Measurements from ENCODE around the gene COL10A1.

Gene COL10A1

DNA sequence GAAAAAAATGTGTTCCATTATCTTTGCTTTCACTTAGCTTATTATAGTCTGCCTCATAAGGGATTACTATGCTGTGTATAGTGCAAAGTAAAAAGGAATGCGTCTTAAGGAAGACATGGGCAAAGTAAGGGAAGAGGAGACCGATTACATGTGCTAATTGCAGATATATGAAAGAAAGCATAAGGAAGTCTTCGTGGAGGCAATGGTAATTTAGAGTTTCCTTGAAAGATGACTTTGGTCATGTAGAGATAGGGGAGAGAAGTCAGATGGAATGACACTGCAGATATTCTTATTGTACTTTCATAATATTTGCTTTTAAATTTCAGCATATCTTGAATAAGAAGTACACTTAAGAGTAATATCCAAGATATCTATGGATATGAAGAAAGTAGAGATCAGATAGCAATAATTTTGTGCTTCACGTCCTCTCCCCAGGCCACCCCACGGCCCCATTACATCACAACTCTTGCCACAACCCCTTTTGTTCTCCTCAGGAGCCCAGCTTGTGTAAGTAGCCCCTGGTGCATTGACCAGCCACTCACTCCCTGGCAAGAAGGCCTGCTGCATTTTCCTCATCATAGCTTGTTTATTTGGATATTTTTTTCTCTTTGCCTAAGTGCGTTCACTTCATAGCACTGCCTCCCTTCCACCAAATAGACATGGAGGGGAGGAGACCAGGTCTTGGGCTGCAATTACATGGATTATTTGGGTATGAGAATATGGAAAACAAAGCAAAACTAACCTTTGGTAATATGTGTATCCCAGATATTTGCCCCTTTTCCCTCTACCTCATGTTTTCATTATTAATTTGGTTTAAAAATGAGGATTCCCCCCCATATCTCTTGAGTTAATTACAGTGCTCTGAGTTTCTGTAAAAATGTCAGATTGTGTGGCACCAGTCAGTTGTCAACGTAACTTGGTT, 30.7 kb upstream of the COL10A1 start:
- Histone ChIP-seq H3K4me1 (ENCODE audit: control insufficient read depth, insufficient read depth, low read length) (no peaks in the 10 kb centered on the region), H3K27ac (ENCODE audit: low read length) (no peak overlapping the region), H3K36me3 (ENCODE audit: control insufficient read depth in 2 of 2, insufficient read depth in 2 of 2, low read length in 2 of 2) (no peaks in the 10 kb centered on the region), H3K27me3 (ENCODE audit: control insufficient read depth in 1 of 2, insufficient read depth in 2 of 2, low read length in 2 of 2) (no peaks in the 10 kb centered on the region), H3K4me3 (ENCODE audit: low read length in 2 of 2) (no peak overlapping the region), H3K9me3 (ENCODE audit: control insufficient read depth in 2 of 2, low read length in 2 of 2) (no peaks in the 10 kb centered on the region), H3K9ac (ENCODE audit: low read length in 2 of 2) (no peak overlapping the region)

DNA sequence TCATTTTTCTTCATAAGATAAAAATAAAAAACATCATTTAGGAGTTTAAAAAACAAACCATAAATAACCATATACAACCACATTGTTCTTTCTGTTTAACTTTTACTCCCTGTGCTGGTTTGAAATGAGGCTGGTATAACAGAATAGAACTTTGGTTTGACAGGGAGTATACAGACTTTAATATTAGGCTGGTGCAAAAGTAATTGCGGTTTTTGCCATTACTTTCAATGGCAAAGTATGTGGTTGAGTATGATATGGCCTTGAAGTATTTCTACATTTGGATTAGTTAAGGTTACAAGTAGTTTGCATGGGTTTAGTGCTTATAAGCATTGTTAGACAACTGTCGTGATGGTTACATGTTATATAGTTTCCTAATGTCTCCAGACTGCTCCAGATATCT, 29.0 kb upstream of the COL10A1 start:
- no peaks in the 10 kb centered on the region for H3K27me3 ChIP-seq (ENCODE audit: control insufficient read depth in 1 of 2, insufficient read depth in 2 of 2, low read length in 2 of 2)
- H3K27ac ChIP-seq (ENCODE audit: low read length), result no peak overlapping the region
- no peak overlapping the region for H3K9ac ChIP-seq (ENCODE audit: low read length in 2 of 2)
- H3K4me3 ChIP-seq (ENCODE audit: low read length in 2 of 2), result no peak overlapping the region
- no peaks in the 10 kb centered on the region for H3K36me3 ChIP-seq (ENCODE audit: control insufficient read depth in 2 of 2, insufficient read depth in 2 of 2, low read length in 2 of 2)
- H3K9me3 ChIP-seq (ENCODE audit: control insufficient read depth in 2 of 2, low read length in 2 of 2), result no peaks in the 10 kb centered on the region
- no peaks in the 10 kb centered on the region for H3K4me1 ChIP-seq (ENCODE audit: control insufficient read depth, insufficient read depth, low read length)

DNA sequence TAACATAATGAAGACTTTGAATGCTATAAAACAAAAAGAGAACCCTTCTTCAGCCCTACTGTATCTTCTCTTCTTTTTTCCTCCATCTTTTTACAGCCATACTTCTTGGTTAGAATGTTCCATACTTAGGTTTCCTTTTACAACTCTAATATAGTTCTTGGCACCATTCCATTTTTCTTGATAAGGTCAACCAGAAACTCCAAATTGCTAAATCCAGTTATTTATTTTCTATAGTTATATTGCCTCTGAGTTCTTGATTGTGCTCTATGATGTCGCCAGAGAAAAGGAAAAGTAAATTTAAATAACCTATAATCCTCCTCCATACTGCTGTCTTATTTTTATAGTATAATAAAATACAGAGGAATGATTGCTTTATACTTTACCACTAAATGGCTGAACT, 26.7 kb upstream of the COL10A1 start:
- Histone ChIP-seq H3K9ac (ENCODE audit: low read length in 2 of 2) (no peak overlapping the region), H3K27ac (ENCODE audit: low read length) (no peak overlapping the region), H3K4me1 (ENCODE audit: control insufficient read depth, insufficient read depth, low read length) (no peaks in the 10 kb centered on the region), H3K9me3 (ENCODE audit: control insufficient read depth in 2 of 2, low read length in 2 of 2) (no peaks in the 10 kb centered on the region), H3K4me3 (ENCODE audit: low read length in 2 of 2) (no peak overlapping the region), H3K27me3 (ENCODE audit: control insufficient read depth in 1 of 2, insufficient read depth in 2 of 2, low read length in 2 of 2) (no peaks in the 10 kb centered on the region), H3K36me3 (ENCODE audit: control insufficient read depth in 2 of 2, insufficient read depth in 2 of 2, low read length in 2 of 2) (no peaks in the 10 kb centered on the region)

GRCh38 chr6:116145803-116146675, 20.1 kb upstream of the COL10A1 start:
- no peaks in the 10 kb centered on the region for H3K9me3 ChIP-seq (ENCODE audit: control insufficient read depth in 2 of 2, low read length in 2 of 2)
- H3K27ac ChIP-seq (ENCODE audit: low read length), result no peak overlapping the region
- no peaks in the 10 kb centered on the region for H3K27me3 ChIP-seq (ENCODE audit: control insufficient read depth in 1 of 2, insufficient read depth in 2 of 2, low read length in 2 of 2)
- H3K4me1 ChIP-seq (ENCODE audit: control insufficient read depth, insufficient read depth, low read length), result no peaks in the 10 kb centered on the region
- H3K4me3 ChIP-seq (ENCODE audit: low read length in 2 of 2), result no peak overlapping the region
- no peaks in the 10 kb centered on the region for H3K36me3 ChIP-seq (ENCODE audit: control insufficient read depth in 2 of 2, insufficient read depth in 2 of 2, low read length in 2 of 2)
- no peak overlapping the region for H3K9ac ChIP-seq (ENCODE audit: low read length in 2 of 2)

DNA sequence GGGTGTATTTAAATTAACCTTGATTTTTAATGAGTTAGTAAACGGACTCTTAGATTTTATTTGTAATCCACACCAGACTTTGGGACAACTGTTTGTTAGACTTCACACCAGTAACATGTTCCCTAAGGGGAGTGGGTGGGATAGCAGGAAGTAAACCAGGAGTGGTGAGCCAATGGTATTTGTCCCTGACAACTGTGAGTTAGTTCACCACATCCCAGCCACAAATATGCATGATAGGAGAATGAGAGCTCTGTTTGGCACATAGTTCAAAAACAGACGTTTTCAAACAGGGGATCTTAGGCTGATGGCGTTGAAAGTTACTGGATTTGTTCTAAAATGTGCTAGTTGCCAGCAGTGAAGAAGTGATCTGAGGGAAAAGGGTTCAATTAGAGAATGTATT, 18.7 kb upstream of the COL10A1 start:
- Histone ChIP-seq H3K36me3 (ENCODE audit: control insufficient read depth in 2 of 2, insufficient read depth in 2 of 2, low read length in 2 of 2) (no peaks in the 10 kb centered on the region), H3K4me3 (ENCODE audit: low read length in 2 of 2) (no peak overlapping the region), H3K9ac (ENCODE audit: low read length in 2 of 2) (no peak overlapping the region), H3K9me3 (ENCODE audit: control insufficient read depth in 2 of 2, low read length in 2 of 2) (no peaks in the 10 kb centered on the region), H3K27me3 (ENCODE audit: control insufficient read depth in 1 of 2, insufficient read depth in 2 of 2, low read length in 2 of 2) (no peaks in the 10 kb centered on the region), H3K4me1 (ENCODE audit: control insufficient read depth, insufficient read depth, low read length) (no peaks in the 10 kb centered on the region), H3K27ac (ENCODE audit: low read length) (no peak overlapping the region)

GRCh38 chr6:116139917-116140316, 14.0 kb upstream of the COL10A1 start:
- Histone ChIP-seq H3K9me3 (ENCODE audit: control insufficient read depth in 2 of 2, low read length in 2 of 2) (no peaks in the 10 kb centered on the region), H3K4me3 (ENCODE audit: low read length in 2 of 2) (no peak overlapping the region), H3K27me3 (ENCODE audit: control insufficient read depth in 1 of 2, insufficient read depth in 2 of 2, low read length in 2 of 2) (no peaks in the 10 kb centered on the region), H3K27ac (ENCODE audit: low read length) (no peak overlapping the region), H3K9ac (ENCODE audit: low read length in 2 of 2) (no peak overlapping the region), H3K4me1 (ENCODE audit: control insufficient read depth, insufficient read depth, low read length) (no peaks in the 10 kb centered on the region), H3K36me3 (ENCODE audit: control insufficient read depth in 2 of 2, insufficient read depth in 2 of 2, low read length in 2 of 2) (peaks cover 0 to 5% of the 10 kb centered on the region in 2 donors)

- no peak overlapping the region for H3K4me3 ChIP-seq (ENCODE audit: low read length in 2 of 2)
- H3K36me3 ChIP-seq (ENCODE audit: control insufficient read depth in 2 of 2, insufficient read depth in 2 of 2, low read length in 2 of 2), result peaks cover 0 to 5% of the 10 kb centered on the region in 2 donors
- no peaks in the 10 kb centered on the region for H3K4me1 ChIP-seq (ENCODE audit: control insufficient read depth, insufficient read depth, low read length)
- H3K9ac ChIP-seq (ENCODE audit: low read length in 2 of 2), result no peak overlapping the region
- H3K9me3 ChIP-seq (ENCODE audit: control insufficient read depth in 2 of 2, low read length in 2 of 2), result no peaks in the 10 kb centered on the region
- H3K27me3 ChIP-seq (ENCODE audit: control insufficient read depth in 1 of 2, insufficient read depth in 2 of 2, low read length in 2 of 2), result no peaks in the 10 kb centered on the region
- no peak overlapping the region for H3K27ac ChIP-seq (ENCODE audit: low read length)
These were observed 11.0 kb upstream of the COL10A1 start for GRCh38 chr6:116136933-116137340.

GRCh38 chr6:116136373-116136772, 10.4 kb upstream of the COL10A1 start:
- Histone ChIP-seq H3K36me3 (ENCODE audit: control insufficient read depth in 2 of 2, insufficient read depth in 2 of 2, low read length in 2 of 2) (peaks cover 0 to 5% of the 10 kb centered on the region in 2 donors), H3K9ac (ENCODE audit: low read length in 2 of 2) (no peak overlapping the region), H3K4me3 (ENCODE audit: low read length in 2 of 2) (no peak overlapping the region), H3K27ac (ENCODE audit: low read length) (no peak overlapping the region), H3K27me3 (ENCODE audit: control insufficient read depth in 1 of 2, insufficient read depth in 2 of 2, low read length in 2 of 2) (no peaks in the 10 kb centered on the region), H3K4me1 (ENCODE audit: control insufficient read depth, insufficient read depth, low read length) (no peaks in the 10 kb centered on the region), H3K9me3 (ENCODE audit: control insufficient read depth in 2 of 2, low read length in 2 of 2) (no peaks in the 10 kb centered on the region)

GRCh38 chr6:116133453-116133852, 7.5 kb upstream of the COL10A1 start:
- Histone ChIP-seq H3K27ac (ENCODE audit: low read length) (no peak overlapping the region), H3K4me3 (ENCODE audit: low read length in 2 of 2) (no peak overlapping the region), H3K9ac (ENCODE audit: low read length in 2 of 2) (no peak overlapping the region), H3K36me3 (ENCODE audit: control insufficient read depth in 2 of 2, insufficient read depth in 2 of 2, low read length in 2 of 2) (peaks cover 0 to 5% of the 10 kb centered on the region in 2 donors), H3K9me3 (ENCODE audit: control insufficient read depth in 2 of 2, low read length in 2 of 2) (no peaks in the 10 kb centered on the region), H3K4me1 (ENCODE audit: control insufficient read depth, insufficient read depth, low read length) (peaks cover 3% of the 10 kb centered on the region), H3K27me3 (ENCODE audit: control insufficient read depth in 1 of 2, insufficient read depth in 2 of 2, low read length in 2 of 2) (no peaks in the 10 kb centered on the region)

DNA sequence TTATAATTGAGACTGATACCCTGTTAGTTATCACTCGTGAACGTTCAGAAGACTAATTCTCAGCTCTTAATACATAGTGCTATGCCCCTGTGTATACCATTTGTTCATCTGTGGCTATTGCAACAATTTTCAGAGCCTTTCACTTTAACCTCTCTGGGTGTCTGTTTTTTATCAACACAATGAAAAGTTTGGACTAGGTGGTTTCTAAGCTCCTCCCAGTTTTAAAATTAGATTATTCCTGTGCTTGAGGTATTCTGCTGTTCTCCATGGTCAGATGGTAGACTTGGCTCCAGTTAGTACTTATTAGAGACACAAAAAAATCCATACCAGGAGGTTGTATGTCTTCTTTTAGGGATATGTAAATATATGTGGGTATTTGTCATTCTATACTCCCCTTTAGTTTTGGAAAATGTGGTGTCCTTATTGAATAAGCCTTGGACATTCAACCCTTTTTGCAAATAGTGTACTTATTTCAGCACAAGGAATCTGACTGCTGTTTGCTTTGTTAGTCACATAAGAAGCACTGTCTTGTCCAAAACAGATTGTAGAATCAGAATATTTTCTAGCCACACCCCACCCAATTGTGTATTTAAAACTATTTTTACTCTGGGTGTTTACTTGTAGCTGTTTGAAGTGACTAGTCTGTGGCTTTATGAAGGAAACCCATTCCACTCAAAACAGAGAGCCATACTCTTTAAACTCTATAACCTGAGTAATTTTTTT, 2.0 kb upstream of the COL10A1 start:
- Histone ChIP-seq H3K36me3 (ENCODE audit: control insufficient read depth in 2 of 2, insufficient read depth in 2 of 2, low read length in 2 of 2) (peaks cover 0 to 3% of the 10 kb centered on the region in 2 donors), H3K4me1 (ENCODE audit: control insufficient read depth, insufficient read depth, low read length) (peaks cover 9% of the 10 kb centered on the region), H3K4me3 (ENCODE audit: low read length in 2 of 2) (no peak overlapping the region), H3K9me3 (ENCODE audit: control insufficient read depth in 2 of 2, low read length in 2 of 2) (no peaks in the 10 kb centered on the region), H3K27me3 (ENCODE audit: control insufficient read depth in 1 of 2, insufficient read depth in 2 of 2, low read length in 2 of 2) (no peaks in the 10 kb centered on the region), H3K27ac (ENCODE audit: low read length) (no peak overlapping the region), H3K9ac (ENCODE audit: low read length in 2 of 2) (no peak overlapping the region)

All from stomach smooth muscle (tissue), 2 donors.